ENCODE data around the gene RNF150.

The RNF150 gene

DNA sequence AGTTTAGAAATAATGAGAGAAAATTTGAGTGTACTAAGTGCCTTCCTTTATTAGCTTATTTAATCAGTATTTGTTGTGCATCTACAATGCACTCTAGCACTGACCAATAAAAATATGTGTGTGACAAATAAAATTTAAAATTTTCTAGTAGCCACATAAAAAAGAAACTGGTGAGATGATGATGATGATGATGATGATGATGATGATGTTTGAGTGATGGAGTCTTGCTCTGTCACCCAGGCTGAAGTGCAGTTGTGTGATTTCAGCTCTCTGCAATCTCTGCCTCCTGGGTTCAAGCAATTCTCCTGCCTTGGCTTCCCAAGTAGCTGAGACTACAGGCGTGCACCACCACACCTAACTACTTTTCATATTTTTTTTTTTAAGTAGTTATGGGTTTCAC is 110.2 kb downstream of the RNF150 start:
- DNase-seq (ENCODE audit: low read depth): no peak

DNA sequence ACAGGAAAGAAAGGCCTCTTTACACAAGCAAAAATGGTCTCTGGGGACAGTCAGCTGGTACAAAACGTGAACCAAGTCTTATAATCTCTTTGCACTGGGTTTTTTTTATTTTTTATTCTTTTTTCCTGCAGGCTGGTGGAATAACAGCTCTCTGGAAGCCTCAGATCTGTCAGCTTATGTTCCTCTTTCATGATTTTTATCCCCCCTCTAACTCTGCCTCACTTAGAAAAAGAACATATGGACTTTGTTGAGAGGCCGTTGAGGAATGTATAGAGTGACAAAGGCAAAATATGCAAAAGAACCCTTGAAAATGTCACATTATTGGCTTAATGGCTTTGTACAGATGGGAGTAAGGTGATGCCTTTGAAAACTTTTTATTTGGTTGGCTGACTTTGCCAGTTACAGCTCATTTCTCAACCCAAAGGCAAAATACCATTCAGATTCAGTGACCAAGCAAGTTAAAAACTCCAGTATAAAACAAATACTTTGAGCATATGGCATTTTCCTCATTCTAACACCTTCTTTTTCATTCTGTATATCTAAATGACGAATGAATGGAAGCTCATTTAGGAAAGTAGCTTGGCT is 111.1 kb downstream of the RNF150 start:
- no peak for DNase-seq (ENCODE audit: low read depth)

DNA sequence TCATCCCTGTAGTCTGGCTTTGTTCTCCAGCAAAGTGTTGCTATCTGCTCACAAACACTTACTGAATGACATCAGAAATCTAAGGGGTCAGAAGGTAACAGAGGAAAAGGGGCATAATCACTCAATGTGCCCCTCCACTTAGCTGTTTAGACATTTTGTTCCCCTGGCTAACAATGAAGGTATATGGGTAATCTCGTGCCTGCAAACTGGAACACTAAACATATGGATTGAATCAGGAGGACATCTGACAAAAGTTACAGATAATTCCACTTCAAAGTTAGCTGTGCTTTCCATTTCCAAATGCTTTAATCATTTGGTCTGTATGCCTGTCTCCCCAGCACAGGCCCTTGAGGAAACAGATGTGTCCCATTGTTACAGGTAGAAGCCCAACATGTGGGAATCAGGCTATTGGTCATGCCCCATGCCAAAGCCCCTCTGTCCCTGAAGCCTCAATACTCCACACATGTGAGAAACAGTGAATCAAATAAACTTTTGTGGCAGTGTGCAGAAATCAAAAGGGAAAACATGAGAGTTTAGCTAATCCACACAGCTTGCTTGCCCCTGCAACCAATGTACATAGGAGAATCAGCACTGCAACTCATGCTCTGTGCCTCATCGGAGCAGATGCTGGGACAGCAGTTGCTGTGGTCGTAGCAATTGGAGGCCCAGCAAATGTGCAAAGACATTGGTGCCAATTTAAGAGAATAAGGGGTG is 111.7 kb downstream of the RNF150 start:
- no peak for DNase-seq (ENCODE audit: low read depth)

DNA sequence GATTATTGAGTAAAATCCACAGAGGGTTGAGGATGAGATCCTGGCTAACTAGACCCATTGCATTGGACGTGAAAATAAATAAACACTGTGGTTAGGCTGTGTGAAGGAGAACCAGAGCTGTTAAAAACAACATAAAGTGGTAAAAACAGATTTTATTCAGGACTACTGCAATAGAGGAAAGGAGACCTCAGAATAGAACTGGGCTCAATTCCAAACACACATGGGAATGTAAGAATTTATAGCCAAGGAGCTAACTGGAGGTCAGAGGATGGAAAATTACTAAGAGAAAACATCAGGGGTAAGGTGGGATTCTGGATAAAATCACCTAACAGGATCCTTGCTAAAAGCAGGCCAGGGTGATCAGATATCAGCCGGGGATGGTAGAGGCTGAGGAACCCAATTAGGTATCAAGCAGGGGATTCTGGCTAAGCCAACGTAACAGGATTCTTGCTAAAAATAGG is 112.4 kb downstream of the RNF150 start:
- DNase-seq (ENCODE audit: low read depth): peak; percentile 30

DNA sequence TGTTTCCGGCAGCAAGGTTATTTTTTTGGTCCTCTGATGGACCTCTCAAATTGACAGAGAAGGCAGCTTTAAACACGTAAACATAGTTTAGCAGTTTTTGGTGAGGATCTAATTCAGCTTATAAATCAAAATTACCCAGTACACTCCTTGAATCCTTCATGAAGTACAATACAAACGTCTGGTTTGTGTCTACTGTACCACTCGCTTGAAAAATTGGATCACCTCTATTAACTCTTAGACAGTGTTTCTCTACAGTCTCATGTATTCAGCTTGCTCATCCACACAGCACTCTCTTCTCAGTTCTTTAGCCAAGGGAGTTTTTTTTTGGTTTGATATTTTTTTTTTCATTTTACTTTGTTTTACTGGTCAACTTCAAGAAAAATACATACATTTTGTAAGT is 113.5 kb downstream of the RNF150 start:
- DNase-seq (ENCODE audit: low read depth): no peak

DNA sequence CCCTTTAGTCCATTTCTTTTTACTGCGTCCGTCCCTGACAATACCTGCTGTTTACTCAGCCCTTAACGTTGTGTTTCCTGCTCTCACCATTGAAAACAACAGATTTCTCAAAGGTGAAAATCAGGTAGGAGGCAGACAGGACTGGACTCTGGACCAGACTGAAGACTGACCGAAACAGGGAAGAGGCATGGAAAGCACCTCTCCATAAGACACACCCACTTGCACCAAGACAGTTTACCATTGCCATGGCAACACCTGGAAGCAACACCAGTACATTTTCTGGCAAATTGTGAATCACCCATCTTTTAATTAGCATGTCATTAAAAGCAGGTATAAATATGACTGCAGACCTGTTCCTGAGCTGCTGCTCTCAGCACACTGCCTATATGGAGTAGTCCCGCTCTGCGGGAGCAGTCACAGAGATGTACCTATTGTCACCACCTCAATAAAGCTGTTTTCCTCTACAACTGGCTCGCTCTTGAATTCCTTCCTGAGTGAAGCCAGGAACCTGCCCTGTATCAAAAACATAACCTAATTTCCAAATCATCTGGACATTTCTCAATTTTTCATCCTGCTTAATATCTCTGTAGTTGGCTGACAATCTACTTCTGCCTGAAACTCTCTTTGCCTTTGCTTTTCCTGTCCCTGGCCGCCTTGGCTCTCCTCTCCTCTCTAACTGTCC is 117.0 kb downstream of the RNF150 start:
- no peak for DNase-seq (ENCODE audit: low read depth)

DNA sequence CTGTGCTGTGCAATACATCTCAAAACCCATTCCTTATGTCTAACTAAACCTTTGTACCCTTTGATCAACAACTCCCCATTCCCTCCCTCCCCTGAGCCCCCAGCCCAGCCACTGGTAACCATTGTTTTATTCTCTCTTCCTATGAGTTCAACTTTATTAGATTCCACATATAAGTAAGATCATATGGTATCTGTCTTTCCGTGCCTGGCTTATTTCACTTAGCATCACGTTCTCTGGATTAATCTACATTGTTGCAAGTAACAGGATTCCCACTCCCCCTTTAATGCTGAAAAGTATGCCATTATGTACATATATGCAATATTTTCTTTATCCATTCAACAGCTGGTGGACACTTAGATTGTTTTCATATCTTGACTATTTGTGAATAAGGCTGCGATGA is 119.4 kb downstream of the RNF150 start:
- no peak for DNase-seq (ENCODE audit: low read depth)

DNA sequence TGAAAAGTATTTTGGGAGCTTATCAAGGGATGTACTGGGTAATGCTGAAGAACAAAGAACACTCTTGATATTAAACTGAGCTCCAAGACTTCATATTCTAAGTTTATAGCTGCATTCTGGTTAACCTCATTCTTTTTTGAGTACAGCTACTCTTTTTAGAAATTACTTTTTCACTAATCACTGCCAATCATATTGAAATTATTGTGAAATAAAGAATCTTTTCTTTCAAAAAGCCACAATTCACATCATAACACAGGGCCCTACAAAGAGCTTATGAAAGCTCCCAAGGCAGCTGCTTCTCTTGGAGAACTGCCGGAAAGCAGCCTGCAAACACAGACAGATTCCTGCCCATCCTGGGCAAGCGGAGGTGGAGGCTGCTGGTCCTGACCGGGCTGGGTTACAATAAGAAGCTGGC is 121.4 kb downstream of the RNF150 start:
- DNase-seq (ENCODE audit: low read depth): no peak

DNA sequence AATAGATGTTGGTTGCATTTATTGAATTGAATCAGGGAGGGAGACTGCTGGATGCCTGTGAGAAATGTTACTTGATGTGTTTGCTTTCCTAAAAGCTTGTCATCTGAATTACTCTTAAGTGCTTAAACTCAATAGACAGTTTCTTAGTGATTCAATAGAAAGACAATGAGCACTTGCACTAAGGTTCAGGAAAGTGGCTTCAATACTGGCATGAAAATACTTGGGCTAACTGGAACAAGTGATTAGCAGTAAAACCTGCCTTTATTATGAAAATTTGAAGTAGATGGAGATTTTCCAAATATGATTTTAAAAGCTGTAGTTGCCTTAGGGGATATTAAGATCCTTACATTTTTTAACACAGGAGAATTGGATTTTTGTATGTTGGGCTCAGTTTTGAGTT is 123.3 kb downstream of the RNF150 start:
- DNase-seq (ENCODE audit: low read depth): no peak

DNA sequence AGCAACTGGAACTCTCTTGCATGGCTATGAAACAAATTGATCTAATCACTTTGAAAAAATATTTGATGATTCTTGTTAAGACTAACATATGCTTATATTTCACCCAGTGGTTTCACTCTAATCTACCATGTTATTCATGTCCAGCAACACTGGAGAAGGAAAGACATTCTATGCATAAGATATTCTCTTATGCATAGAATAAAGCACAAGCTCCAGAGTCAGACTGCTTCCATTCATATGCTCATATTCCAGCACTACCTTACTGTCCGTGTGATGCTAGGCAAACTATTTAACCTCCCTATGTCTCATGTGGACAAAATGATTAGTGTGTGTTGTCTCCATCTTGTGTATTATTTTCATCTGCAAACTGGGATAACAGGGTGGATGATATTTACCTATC is 124.1 kb downstream of the RNF150 start:
- DNase-seq (ENCODE audit: low read depth): no peak

DNA sequence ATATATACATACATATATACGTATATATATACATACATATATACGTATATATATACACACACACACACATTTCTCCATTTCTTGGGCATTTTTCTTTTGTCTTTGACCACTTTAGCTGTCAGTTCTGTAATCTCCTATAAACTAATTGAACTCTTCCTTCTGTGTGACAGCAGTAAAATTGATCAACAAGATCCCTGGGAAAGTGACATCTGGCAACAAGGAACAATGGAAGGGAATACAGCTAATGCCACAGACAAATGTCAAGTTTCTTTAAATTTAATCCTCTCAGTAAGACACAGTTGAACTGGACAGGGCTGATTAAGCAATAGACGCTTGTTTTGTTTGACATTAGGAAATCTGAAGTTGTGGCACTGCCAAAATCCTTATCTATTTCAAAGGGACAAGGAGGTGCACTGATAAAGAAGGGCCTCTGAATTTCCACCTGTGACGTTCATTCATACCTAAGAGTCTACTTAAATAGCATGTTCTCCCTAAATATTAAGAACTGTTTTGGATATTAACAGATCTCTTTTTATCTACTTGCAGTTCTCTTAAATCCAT is 126.9 kb downstream of the RNF150 start:
- DNase-seq (ENCODE audit: low read depth): no peak

DNA sequence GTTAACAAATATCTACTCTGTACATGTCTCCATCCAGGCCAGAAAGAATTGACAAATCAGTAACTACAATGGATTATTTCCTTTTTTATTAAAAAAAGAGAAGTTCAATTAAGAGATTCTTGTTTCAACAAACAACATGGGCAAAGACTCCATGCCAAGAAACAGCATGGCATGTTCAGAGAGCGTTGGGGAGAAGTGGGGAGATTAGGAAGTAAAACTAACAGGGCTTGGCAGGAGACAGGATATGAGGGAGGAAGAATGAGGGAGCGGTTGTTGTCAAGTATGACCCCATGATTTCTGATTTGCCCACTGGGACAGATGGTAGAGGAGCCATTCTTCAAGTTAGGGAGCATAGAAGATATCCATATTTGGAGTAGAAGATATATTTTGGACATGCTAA is 128.4 kb downstream of the RNF150 start:
- DNase-seq (ENCODE audit: low read depth): no peak

DNA sequence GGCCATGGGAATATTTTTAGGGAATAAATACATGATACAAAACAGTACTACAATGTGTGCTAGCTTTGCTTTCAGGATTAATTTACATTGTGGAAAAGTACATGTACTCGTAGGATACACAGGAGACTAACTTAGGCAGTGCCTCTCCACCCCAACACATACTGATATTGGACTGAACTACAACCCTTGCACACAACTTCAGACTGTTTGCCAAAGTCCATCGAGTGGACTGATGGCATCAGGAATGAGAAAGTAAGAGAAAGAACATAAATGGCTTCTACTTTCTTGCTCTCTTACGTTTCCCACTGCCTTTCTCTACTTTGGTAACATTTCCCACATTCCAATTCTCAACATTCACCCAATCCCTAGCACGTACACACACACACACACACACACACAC is 130.1 kb downstream of the RNF150 start:
- DNase-seq (ENCODE audit: low read depth): no peak

DNA sequence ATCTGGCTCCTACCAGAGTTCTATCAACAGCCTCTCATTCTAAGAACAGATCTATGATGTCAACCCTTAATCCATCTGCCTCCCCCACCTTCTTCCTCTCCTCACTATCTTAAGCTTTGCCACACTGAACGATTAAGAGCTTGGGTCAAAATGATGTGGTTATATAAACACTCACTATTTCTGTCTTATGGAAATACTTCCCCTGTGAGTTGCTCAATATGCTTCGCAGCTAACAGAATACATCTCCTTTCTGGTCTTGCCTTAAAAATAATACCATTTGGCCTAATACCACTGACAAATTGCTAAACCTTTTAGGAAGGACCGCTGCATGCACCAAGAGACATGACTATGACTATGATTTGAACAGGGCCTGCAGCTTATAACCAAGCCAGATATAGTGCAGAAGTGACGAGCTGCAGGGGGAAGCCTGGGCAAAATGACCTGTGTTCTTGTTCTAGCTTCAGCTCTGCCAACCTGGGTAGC is 130.9 kb downstream of the RNF150 start:
- peak; percentile 76 for DNase-seq (ENCODE audit: low read depth)

DNA sequence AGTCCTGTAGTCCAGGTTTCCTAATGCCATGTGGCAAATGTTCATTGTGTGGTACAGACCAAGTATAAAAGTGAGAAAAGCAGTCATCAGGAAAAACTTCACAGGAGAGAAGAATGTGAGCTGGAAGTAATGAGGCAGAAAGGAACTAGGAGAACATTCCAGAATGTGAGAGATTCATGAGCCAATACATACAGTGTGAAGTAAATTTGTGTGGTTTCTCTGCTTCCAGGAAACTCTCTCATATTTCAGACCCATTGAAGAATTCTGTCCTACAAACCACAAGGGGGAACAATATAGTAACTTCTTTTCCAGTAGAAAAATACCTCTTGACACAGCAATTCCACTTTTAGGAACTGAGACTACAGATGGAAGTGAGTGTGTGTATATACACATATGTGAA is 136.5 kb downstream of the RNF150 start:
- DNase-seq (ENCODE audit: low read depth): peak; percentile 82

DNA sequence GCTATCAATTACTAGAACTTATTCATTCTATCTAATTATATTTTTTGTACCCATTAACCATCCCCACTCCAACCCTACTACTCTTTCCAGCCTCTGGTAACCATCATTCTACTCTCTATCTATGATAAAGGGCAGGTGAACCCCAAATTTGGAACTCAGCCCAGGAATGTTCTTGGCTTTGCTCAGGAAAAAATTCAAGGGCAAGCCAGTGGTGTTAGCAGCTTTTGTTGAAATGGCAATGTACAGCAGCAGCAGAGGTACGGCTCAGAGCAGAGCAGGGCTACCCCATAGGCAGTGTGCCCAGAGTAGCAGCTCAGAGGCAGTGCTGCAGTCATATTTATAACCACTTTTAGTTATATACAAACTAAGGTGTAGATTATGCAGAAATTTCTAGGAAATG is 138.2 kb downstream of the RNF150 start:
- DNase-seq (ENCODE audit: low read depth): no peak

DNA sequence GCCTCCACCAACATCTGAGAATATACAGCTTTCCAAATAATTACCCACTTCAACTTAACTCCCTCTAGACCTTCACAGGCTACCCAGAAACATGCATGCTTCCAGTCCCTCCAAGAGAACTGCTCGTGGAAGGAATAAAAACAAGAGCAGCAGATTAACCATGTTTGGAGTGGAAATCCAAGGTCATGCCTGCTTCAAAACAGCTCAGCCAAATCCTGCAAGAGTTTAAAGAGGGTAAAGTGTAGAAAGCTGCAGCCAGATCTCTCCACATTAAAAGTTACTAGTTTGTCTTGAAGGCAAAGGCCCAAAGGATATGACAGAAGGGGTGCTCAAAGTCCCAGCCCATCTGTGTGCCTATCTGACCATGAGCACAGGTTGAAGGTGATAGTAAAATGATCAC is 139.3 kb downstream of the RNF150 start:
- DNase-seq (ENCODE audit: low read depth): no peak

DNA sequence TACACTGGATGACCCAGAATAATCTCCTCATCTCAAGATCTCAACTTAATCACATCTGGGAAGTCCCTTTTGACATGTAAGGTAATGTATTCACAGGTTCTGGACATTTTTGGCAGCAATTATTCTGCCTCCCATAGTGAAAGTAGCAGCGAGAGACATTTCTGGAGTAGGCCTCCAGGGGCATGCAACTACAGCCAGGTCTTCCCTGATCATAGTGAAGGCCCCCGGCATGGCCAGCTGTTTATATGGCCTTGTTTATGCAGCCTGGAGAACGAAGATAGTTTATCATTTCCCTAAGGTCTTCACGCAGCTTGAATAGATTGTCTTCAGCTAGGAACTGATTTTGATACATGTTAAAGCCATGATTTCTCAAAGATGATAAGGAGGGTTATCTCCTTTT is 139.9 kb downstream of the RNF150 start:
- DNase-seq (ENCODE audit: low read depth): no peak

DNA sequence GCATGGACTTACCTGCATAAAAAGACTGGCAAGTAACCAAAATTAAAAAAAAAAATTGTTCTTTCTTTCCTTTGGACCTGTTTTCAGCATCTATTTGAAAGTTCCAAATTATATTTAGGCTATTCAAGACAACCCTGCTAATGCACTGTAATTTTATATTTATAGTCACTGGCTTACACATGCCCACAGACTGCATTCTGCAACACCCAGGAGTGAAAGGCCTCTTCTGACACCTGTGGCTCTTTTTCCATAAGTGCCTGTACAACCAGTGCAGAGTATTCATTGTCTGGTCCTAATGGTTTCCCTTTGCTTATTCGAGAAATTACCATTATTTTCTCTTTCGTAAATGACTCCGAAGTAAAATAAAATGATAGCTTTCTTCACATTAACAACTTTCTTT is 143.3 kb downstream of the RNF150 start:
- no peak for DNase-seq (ENCODE audit: low read depth)

DNA sequence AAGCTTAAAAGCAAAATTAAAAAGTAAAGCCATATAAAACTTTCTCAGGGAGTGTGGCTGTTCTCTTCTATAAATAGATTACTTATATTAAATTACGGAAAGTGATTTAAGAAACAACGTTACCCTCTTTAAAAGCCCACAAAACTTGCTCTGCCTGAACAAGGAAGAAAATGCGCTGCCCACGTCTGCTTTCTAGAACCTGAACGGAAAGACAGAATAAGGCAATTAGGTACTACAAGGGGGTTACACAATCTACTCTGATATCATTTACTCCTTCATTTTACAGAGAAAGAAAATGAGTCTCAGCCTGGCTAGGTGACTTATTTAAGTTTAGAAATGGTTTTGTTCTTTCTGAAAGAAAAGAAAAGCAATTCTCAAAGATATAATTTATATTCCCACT is 147.2 kb downstream of the RNF150 start:
- DNase-seq (ENCODE audit: low read depth): no peak

DNA sequence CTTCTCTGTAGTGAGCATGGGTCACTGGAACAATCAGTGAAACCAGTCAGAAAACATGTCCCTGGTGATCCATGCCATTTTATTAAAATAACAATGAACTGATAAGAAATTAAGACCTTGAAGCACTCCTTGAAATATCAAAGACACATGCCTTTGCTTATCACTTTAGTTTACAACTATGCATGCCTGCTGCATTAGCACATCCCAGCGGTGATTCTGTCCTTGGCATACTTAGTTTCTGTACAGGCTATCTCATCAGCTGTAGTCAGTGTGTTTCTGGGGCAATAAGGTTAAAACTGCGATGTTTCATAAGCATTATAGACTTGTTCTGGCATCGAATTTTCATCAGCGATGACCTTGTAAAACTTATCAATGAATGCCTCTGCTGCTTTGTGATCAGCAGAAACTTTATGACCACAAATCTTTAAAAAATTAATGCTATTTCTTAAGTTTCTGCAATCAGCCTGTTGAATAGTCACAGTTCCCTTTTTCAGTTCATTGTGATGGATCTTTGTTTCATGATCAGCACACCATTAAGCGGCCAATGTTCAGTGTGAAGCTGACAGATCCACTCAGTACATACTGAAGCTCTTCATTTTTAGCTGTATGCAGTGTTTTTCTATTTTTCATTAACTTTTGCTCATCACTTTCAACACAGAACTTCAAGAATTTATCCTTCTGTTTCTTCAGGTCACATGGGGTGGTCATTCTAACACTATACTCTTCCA is 150.5 kb downstream of the RNF150 start:
- no peak for DNase-seq (ENCODE audit: low read depth)

DNA sequence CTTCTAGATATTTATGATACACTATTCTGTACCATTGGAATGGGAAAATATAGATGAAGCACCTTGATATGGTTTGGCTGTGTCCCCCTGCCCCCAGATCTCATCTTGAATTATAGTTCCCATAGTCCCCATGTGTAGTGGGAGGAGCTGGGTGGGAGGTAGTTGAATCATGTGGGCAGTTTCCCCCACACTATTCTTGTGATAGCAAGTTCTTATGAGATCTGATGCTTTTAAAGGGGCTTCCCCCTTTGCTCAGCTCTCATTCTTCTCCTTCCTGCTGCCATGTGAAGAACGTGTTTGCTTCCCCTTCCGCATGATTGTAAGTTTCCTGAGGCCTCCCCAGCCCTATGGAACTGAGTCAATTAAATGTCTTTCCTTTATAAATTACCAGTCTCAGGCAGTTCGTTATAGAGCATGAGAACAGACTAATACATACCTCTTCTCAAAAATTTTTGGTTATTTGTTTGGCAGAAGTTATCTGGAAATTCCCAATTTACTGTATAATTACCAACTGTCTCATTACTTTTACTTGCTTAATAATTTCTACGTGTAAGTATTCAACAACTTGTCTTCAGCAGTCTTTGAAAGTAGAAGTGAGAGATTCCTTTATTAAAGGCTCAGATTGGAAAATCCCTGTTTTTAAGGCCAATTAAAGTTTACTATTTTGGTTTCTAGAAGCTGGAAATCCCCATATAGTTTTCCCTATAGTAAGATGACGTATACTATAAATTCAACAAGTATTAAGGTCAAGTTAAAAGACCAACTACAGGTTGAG is 152.7 kb downstream of the RNF150 start:
- no peak for DNase-seq (ENCODE audit: low read depth)

Data from non-pigmented ciliary epithelial cell (primary cell).